Measurements from ENCODE around the gene PLA2G5.

Gene PLA2G5

DNA sequence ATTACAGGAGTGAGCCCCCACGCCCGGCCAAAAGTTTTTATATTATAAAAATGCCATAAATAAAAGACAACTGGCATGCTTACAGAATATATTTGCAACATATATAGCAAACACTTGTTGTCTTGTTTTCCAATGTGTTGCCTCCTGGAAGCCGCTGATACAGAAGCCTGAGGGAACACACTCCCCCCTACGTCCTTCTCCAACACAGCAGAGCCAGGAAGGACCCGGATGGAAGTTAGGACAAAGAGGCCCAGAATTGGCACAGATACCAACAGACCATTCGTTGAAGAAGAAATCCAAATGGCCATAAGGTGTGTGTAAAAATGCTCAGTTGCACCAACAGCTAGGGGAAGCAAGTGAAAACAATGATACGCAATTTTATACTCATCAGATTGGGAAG is 1.3 kb upstream of the PLA2G5 start:
- CTCF ChIA-PET = no interaction called here
- no peak for TF ChIP-seq BHLHE40 (IDR thresholded peaks at IDR 0.05; ENCODE audit: borderline replicate concordance)
- no peak for TF ChIP-seq L3MBTL2 (conservative IDR thresholded peaks at IDR 0.05)
- no peak for TF ChIP-seq LEF1 (IDR thresholded peaks at IDR 0.05; ENCODE audit: borderline replicate concordance)
- TF ChIP-seq HDGF (IDR thresholded peaks at IDR 0.05; ENCODE audit: borderline replicate concordance) = no peak
- TF ChIP-seq FOXA1 (IDR thresholded peaks at IDR 0.05) = no peak
- no peak for TF ChIP-seq PKNOX1 (IDR thresholded peaks at IDR 0.05)
- TF ChIP-seq FOXK2 (IDR thresholded peaks at IDR 0.05) = no peak
- no peak for TF ChIP-seq CTBP1 (IDR thresholded peaks at IDR 0.05; ENCODE audit: borderline replicate concordance)
- TF ChIP-seq TARDBP (IDR thresholded peaks at IDR 0.05) = no peak
- DNase-seq (ENCODE audit: extremely low spot score) = no peak
- POLR2A ChIA-PET = no interaction called here

GRCh38 chr1:20070357-20070756 is 363 bp downstream of the PLA2G5 start:
- ChIA-PET POLR2A (no interaction called here), CTCF (interaction anchor here (0.6 kb wide), 1 partner anchor 516 kb away, joined by 3 read pairs; no protein-coding TSS in a partner anchor)
- DNase-seq (ENCODE audit: extremely low spot score) = no peak
- TF ChIP-seq FOXK2 (IDR thresholded peaks at IDR 0.05) (no peak), FOXM1 (IDR thresholded peaks at IDR 0.05; ENCODE audit: borderline replicate concordance) (no peak), PKNOX1 (IDR thresholded peaks at IDR 0.05) (no peak), TARDBP (IDR thresholded peaks at IDR 0.05) (no peak), CTBP1 (IDR thresholded peaks at IDR 0.05; ENCODE audit: borderline replicate concordance) (no peak), NFRKB (IDR thresholded peaks at IDR 0.05) (no peak), SUZ12 (IDR thresholded peaks at IDR 0.05) (no peak), ARNT (IDR thresholded peaks at IDR 0.05) (no peak), L3MBTL2 (conservative IDR thresholded peaks at IDR 0.05) (no peak), LEF1 (IDR thresholded peaks at IDR 0.05; ENCODE audit: borderline replicate concordance) (no peak), BHLHE40 (IDR thresholded peaks at IDR 0.05; ENCODE audit: borderline replicate concordance) (no peak), ZNF384 (IDR thresholded peaks at IDR 0.05) (no peak), FOXA1 (IDR thresholded peaks at IDR 0.05) (no peak), SP1 (IDR thresholded peaks at IDR 0.05) (no peak), HDGF (IDR thresholded peaks at IDR 0.05; ENCODE audit: borderline replicate concordance) (no peak), ELF4 (IDR thresholded peaks at IDR 0.05) (no peak)

DNA sequence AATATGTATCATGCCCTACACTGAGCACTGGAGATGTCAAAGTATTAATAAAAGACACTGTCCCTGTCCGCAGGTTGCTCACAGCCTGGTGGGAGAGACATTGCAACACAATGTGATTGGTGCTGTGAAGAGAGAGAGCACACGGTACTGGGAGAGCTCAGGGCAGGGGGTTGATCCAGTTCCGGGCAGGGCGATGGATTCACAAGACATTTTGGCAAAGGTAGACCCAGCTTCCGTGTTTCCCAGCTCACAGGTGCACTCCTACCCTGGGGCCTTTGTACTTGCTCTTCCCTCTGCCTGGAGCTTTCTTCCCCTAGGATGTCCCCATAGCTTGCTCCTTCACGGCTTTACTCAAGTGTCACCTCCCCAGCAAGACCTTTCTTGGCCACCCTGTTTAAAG is 1.4 kb downstream of the PLA2G5 start:
- POLR2A ChIA-PET = no interaction called here
- no peak for TF ChIP-seq NFRKB (IDR thresholded peaks at IDR 0.05)
- TF ChIP-seq CTBP1 (IDR thresholded peaks at IDR 0.05; ENCODE audit: borderline replicate concordance) = no peak
- TF ChIP-seq HDGF (IDR thresholded peaks at IDR 0.05; ENCODE audit: borderline replicate concordance) = no peak
- no peak for TF ChIP-seq BHLHE40 (IDR thresholded peaks at IDR 0.05; ENCODE audit: borderline replicate concordance)
- TF ChIP-seq ARNT (IDR thresholded peaks at IDR 0.05) = no peak
- no peak for TF ChIP-seq L3MBTL2 (conservative IDR thresholded peaks at IDR 0.05)
- TF ChIP-seq FOXA1 (IDR thresholded peaks at IDR 0.05) = no peak
- no peak for TF ChIP-seq FOXM1 (IDR thresholded peaks at IDR 0.05; ENCODE audit: borderline replicate concordance)
- TF ChIP-seq FOXK2 (IDR thresholded peaks at IDR 0.05) = no peak
- TF ChIP-seq ELF4 (IDR thresholded peaks at IDR 0.05) = no peak
- TF ChIP-seq LEF1 (IDR thresholded peaks at IDR 0.05; ENCODE audit: borderline replicate concordance) = no peak
- no peak for TF ChIP-seq SUZ12 (IDR thresholded peaks at IDR 0.05)
- TF ChIP-seq TARDBP (IDR thresholded peaks at IDR 0.05) = no peak
- no peak for TF ChIP-seq PKNOX1 (IDR thresholded peaks at IDR 0.05)
- no peak for TF ChIP-seq SP1 (IDR thresholded peaks at IDR 0.05)
- CTCF ChIA-PET = no interaction called here
- no peak for DNase-seq (ENCODE audit: extremely low spot score)

- no peak for DNase-seq (ENCODE audit: extremely low spot score)
- POLR2A ChIA-PET = no interaction called here
- no peak for TF ChIP-seq ELF4 (IDR thresholded peaks at IDR 0.05)
- no peak for TF ChIP-seq FOXM1 (IDR thresholded peaks at IDR 0.05; ENCODE audit: borderline replicate concordance)
- no peak for TF ChIP-seq TARDBP (IDR thresholded peaks at IDR 0.05)
- CTCF ChIA-PET = no interaction called here
These were observed 2.8 kb downstream of the PLA2G5 start for GRCh38 chr1:20072771-20073170.

DNA sequence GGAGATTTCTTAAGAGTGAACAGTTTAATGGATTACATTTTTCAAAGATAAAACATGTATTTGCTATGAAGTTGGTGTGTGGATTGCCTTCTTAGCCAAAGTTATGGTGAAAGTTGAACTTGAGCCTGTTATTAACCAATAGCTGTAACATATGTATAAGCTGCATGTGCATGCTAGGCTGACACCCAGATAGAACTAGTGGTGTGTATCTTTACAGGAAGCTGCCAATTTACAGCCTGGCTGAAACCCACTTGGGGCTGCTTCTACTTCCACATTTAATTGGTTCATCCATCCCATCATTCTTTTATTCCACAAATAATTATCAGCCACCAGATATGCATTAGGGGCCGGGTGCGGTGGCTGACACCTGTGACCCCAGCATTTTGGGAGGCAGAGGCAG is 3.3 kb downstream of the PLA2G5 start:
- DNase-seq (ENCODE audit: extremely low spot score) = no peak
- CTCF ChIA-PET = no interaction called here
- TF ChIP-seq CTBP1 (IDR thresholded peaks at IDR 0.05; ENCODE audit: borderline replicate concordance) (no peak), SP1 (IDR thresholded peaks at IDR 0.05) (no peak), SUZ12 (IDR thresholded peaks at IDR 0.05) (no peak), ZNF384 (IDR thresholded peaks at IDR 0.05) (no peak), ELF4 (IDR thresholded peaks at IDR 0.05) (no peak), FOXK2 (IDR thresholded peaks at IDR 0.05) (no peak), HDGF (IDR thresholded peaks at IDR 0.05; ENCODE audit: borderline replicate concordance) (no peak), BHLHE40 (IDR thresholded peaks at IDR 0.05; ENCODE audit: borderline replicate concordance) (no peak), L3MBTL2 (conservative IDR thresholded peaks at IDR 0.05) (no peak), ARNT (IDR thresholded peaks at IDR 0.05) (no peak), TARDBP (IDR thresholded peaks at IDR 0.05) (no peak)
- POLR2A ChIA-PET = no interaction called here

DNA sequence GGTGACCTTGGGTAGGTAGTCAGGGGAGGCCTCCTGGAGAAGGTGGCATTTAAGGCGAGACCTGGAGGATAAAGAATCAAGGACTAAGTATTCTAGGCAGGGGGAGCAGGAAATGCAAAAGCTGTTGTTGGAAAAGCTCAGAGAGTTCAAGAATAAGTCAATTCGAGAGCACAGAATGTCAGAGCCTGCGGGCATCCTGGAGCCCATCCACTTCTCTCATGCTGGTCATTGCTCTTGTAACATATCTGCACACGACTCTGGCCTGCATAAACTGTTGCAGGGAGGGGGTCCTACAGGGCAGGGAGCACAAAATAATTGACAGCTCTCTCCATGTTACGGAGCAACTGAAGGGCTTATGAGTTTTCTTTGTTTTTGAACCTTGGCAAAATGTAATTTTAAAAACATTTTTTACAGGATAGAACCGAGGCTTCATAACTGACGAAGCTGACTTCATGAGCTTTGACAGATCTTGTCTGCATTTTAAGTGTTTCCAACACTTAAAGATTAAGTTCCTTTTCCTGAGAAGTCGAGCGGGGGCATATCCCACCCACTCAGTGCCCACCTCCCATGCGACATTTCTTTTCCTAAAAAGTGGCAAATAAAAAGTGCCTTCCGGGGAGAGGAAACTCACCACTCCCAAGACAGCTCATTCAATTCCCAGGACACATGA is 4.2 kb downstream of the PLA2G5 start:
- DNase-seq (ENCODE audit: extremely low spot score) = no peak
- POLR2A ChIA-PET = no interaction called here
- CTCF ChIA-PET = no interaction called here
- TF ChIP-seq ELF4 (IDR thresholded peaks at IDR 0.05) (no peak), ARNT (IDR thresholded peaks at IDR 0.05) (no peak), L3MBTL2 (conservative IDR thresholded peaks at IDR 0.05) (no peak), FOXK2 (IDR thresholded peaks at IDR 0.05) (no peak), PKNOX1 (IDR thresholded peaks at IDR 0.05) (no peak), NFRKB (IDR thresholded peaks at IDR 0.05) (no peak), LEF1 (IDR thresholded peaks at IDR 0.05; ENCODE audit: borderline replicate concordance) (no peak), CTBP1 (IDR thresholded peaks at IDR 0.05; ENCODE audit: borderline replicate concordance) (no peak), ZNF384 (IDR thresholded peaks at IDR 0.05) (no peak)
